ENCODE measurements around the gene CDK2AP2. TPM values are rescaled to one million over a fixed set of nuclear protein-coding genes. Genes with fewer than 3 reads are reported as not detected.

The CDK2AP2 gene
- total and polyA plus RNA-seq, 2 experiments from 2014 or later = 48.6 to 120 TPM

DNA sequence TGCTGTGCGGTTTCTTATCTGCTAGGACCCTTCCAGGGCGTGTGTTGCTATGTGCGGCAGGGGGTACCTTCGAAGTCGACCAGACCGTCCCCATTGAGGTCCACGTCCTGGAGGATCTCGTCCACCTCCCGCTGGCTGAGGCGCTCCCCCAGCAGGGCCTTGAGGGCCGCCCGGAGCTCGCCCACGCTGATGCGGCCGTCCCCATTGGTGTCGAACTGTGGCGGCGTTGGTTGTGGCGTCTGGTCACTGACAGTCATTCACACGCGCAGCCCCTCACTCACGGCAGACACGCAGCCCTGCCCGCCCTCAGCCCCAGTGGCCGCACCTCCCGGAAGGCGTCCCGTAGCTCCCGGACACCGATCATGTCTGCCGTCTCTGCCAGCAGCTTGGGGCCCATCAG lies 11.8 kb upstream of the CDK2AP2 start:
- Mint-ChIP-seq H3K27me3 (ENCODE audit: insufficient read depth, low read depth, poor library complexity) (peaks cover 11% of the 10 kb centered on the region), H3K36me3 (ENCODE audit: low read depth) (no peaks in the 10 kb centered on the region), H3K4me3 (no peak overlapping the region), H3K4me1 (no peaks in the 10 kb centered on the region), H3K27ac (no peak overlapping the region), H3K9me3 (no peaks in the 10 kb centered on the region)
- H3K4me2 ChIP-seq = no peak overlapping the region
- H3K27me3 ChIP-seq (ENCODE audit: insufficient read depth) = no peaks in the 10 kb centered on the region
- no peaks in the 10 kb centered on the region for H3K79me2 ChIP-seq (replicated peaks; ENCODE audit: insufficient read depth)
- no peak overlapping the region for H3K4me3 ChIP-seq
- DNase-seq (ENCODE audit: low spot score) (no peak), ATAC-seq (no peak)
- no peaks in the 10 kb centered on the region for H3K36me3 ChIP-seq (ENCODE audit: insufficient read depth)
- H3F3A ChIP-seq (replicated peaks; ENCODE audit: low read depth) = no peaks in the 10 kb centered on the region
- TF ChIP-seq EZH2phosphoT487 (IDR thresholded peaks at IDR 0.05; ENCODE audit: unreplicated experiment) (no peak), ZNF114 (CRISPR knock-in tag; IDR thresholded peaks at IDR 0.05) (no peak), STAT1 (IDR thresholded peaks at IDR 0.05; ENCODE audit: unreplicated experiment) (no peak)
- H3K4me1 ChIP-seq (ENCODE audit: insufficient read depth) = no peaks in the 10 kb centered on the region
- H2AFZ ChIP-seq = no peak overlapping the region
- no peak overlapping the region for H3K27ac ChIP-seq (ENCODE audit: low read depth)
- H3K9me2 ChIP-seq (ENCODE audit: insufficient read depth) = no peaks in the 10 kb centered on the region
- no peaks in the 10 kb centered on the region for H4K20me1 ChIP-seq (replicated peaks; ENCODE audit: insufficient read depth)

- no peak for ATAC-seq
- H3K79me2 ChIP-seq (replicated peaks; ENCODE audit: insufficient read depth) = no peaks in the 10 kb centered on the region
- H3K27me3 ChIP-seq (ENCODE audit: insufficient read depth) = no peaks in the 10 kb centered on the region
- H3K9me3 Mint-ChIP-seq = no peaks in the 10 kb centered on the region
- no peaks in the 10 kb centered on the region for H4K20me1 ChIP-seq (replicated peaks; ENCODE audit: insufficient read depth)
- H3K27ac Mint-ChIP-seq = no peak overlapping the region
- no peaks in the 10 kb centered on the region for H3K9me2 ChIP-seq (ENCODE audit: insufficient read depth)
- peaks cover 11% of the 10 kb centered on the region for H3K27me3 Mint-ChIP-seq (ENCODE audit: insufficient read depth, low read depth, poor library complexity)
- no peaks in the 10 kb centered on the region for H3K36me3 Mint-ChIP-seq (ENCODE audit: low read depth)
- H3F3A ChIP-seq (replicated peaks; ENCODE audit: low read depth) = no peaks in the 10 kb centered on the region
- H3K4me3 Mint-ChIP-seq = no peak overlapping the region
- H3K4me1 ChIP-seq (ENCODE audit: insufficient read depth) = no peaks in the 10 kb centered on the region
- H3K4me1 Mint-ChIP-seq = no peaks in the 10 kb centered on the region
- H2AFZ ChIP-seq = no peak overlapping the region
- no peaks in the 10 kb centered on the region for H3K36me3 ChIP-seq (ENCODE audit: insufficient read depth)
- no peak for DNase-seq (ENCODE audit: low spot score)
- no peak overlapping the region for H3K4me3 ChIP-seq
- H3K4me2 ChIP-seq = no peak overlapping the region
- H3K27ac ChIP-seq (ENCODE audit: low read depth) = no peak overlapping the region
- no peak for TF ChIP-seq EZH2phosphoT487 (IDR thresholded peaks at IDR 0.05; ENCODE audit: unreplicated experiment)
- no peak for TF ChIP-seq ZNF114 (CRISPR knock-in tag; IDR thresholded peaks at IDR 0.05)
- TF ChIP-seq CREB1 (CRISPR knock-in tag; IDR thresholded peaks at IDR 0.05; ENCODE audit: low read depth) = no peak
- TF ChIP-seq, protein P1, sequence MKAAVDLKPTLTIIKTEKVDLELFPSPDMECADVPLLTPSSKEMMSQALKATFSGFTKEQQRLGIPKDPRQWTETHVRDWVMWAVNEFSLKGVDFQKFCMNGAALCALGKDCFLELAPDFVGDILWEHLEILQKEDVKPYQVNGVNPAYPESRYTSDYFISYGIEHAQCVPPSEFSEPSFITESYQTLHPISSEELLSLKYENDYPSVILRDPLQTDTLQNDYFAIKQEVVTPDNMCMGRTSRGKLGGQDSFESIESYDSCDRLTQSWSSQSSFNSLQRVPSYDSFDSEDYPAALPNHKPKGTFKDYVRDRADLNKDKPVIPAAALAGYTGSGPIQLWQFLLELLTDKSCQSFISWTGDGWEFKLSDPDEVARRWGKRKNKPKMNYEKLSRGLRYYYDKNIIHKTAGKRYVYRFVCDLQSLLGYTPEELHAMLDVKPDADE (IDR thresholded peaks at IDR 0.05) = no peak
- no peak for TF ChIP-seq ZNF462 (CRISPR knock-in tag; IDR thresholded peaks at IDR 0.05)
- TF ChIP-seq POLR2AphosphoS5 (IDR thresholded peaks at IDR 0.05; ENCODE audit: low read depth) = no peak
- TF ChIP-seq NANOG (IDR thresholded peaks at IDR 0.05; ENCODE audit: borderline replicate concordance) = no peak
- TF ChIP-seq ZNF331 (CRISPR knock-in tag; IDR thresholded peaks at IDR 0.05; ENCODE audit: low read depth) = no peak
- TF ChIP-seq STAT1 (IDR thresholded peaks at IDR 0.05; ENCODE audit: unreplicated experiment) = no peak
- no peak for TF ChIP-seq EZH2 (IDR thresholded peaks at IDR 0.05; ENCODE audit: low read depth, unreplicated experiment)
- no peak for TF ChIP-seq JUNB (IDR thresholded peaks at IDR 0.05; ENCODE audit: unreplicated experiment)
- TF ChIP-seq, protein P2, sequence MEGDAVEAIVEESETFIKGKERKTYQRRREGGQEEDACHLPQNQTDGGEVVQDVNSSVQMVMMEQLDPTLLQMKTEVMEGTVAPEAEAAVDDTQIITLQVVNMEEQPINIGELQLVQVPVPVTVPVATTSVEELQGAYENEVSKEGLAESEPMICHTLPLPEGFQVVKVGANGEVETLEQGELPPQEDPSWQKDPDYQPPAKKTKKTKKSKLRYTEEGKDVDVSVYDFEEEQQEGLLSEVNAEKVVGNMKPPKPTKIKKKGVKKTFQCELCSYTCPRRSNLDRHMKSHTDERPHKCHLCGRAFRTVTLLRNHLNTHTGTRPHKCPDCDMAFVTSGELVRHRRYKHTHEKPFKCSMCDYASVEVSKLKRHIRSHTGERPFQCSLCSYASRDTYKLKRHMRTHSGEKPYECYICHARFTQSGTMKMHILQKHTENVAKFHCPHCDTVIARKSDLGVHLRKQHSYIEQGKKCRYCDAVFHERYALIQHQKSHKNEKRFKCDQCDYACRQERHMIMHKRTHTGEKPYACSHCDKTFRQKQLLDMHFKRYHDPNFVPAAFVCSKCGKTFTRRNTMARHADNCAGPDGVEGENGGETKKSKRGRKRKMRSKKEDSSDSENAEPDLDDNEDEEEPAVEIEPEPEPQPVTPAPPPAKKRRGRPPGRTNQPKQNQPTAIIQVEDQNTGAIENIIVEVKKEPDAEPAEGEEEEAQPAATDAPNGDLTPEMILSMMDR (conservative IDR thresholded peaks at IDR 0.05; ENCODE audit: low read depth in 2 of 2) = no peak
These were observed 10.0 kb upstream of the CDK2AP2 start for GRCh38 chr11:67517784-67518552.

Measured in GM23338 (cell line).